Measurements from ENCODE around the gene IMPA2.
"Not testable (repeated sequence)": the region's sequence is repeated elsewhere in the genome, so short reads cannot be mapped to it uniquely, and the experiment has no call there.

IMPA2 gene

GRCh38 chr18:11943551-11943950 is 37.8 kb upstream of the IMPA2 start:
- Histone ChIP-seq H3K4me2 (ENCODE audit: low read length) (no peak overlapping the region), H2AFZ (ENCODE audit: low read depth, low read length) (no peak overlapping the region), H3K9me3 (ENCODE audit: insufficient read depth, low read length) (no peaks in the 10 kb centered on the region), H3K4me3 (ENCODE audit: low read length) (no peak overlapping the region), H3K79me2 (ENCODE audit: low read length) (no peaks in the 10 kb centered on the region), H3K27ac (ENCODE audit: low read length) (no peak overlapping the region), H3K36me3 (replicated peaks; ENCODE audit: low read depth, low read length) (no peaks in the 10 kb centered on the region), H3K9ac (ENCODE audit: low read length) (no peak overlapping the region), H3K27me3 (ENCODE audit: low read depth, low read length) (peaks cover 3% of the 10 kb centered on the region; the same call in 1 of the 2 replicates), H4K20me1 (ENCODE audit: insufficient read depth, low read length) (no peaks in the 10 kb centered on the region), H3K4me1 (ENCODE audit: low read length) (no peaks in the 10 kb centered on the region)
- TF ChIP-seq EZH2phosphoT487 (IDR thresholded peaks at IDR 0.05; ENCODE audit: low read depth) (no peak), CTCF (IDR thresholded peaks at IDR 0.05; ENCODE audit: low read depth, low read length) (no peak)

DNA sequence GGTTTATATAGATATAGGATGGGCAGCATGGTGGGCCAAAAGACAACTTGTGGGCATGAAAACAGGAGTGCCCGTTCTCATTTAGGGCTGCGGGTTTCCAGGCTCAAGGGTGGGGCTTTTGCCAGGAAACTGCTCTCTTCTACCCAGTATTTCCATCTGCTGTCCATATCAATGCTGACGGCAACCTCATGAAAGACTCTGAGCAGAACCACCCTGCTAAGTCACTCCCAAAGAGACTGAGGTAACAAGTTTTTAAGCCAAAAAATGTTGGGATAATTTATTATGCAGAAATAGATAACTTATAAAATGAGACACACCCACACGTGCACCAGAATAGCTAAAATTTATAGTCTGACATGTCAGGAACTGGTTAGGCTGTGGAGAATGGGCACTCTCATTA is 37.1 kb upstream of the IMPA2 start:
- H3K36me3 ChIP-seq (replicated peaks; ENCODE audit: low read depth, low read length) = no peaks in the 10 kb centered on the region
- no peaks in the 10 kb centered on the region for H4K20me1 ChIP-seq (ENCODE audit: insufficient read depth, low read length)
- H3K4me3 ChIP-seq (ENCODE audit: low read length) = no peak overlapping the region
- no peak overlapping the region for H2AFZ ChIP-seq (ENCODE audit: low read depth, low read length)
- no peaks in the 10 kb centered on the region for H3K79me2 ChIP-seq (ENCODE audit: low read length)
- no peak overlapping the region for H3K4me2 ChIP-seq (ENCODE audit: low read length)
- H3K4me1 ChIP-seq (ENCODE audit: low read length) = no peaks in the 10 kb centered on the region
- no peak for TF ChIP-seq CTCF (IDR thresholded peaks at IDR 0.05; ENCODE audit: low read depth, low read length)
- TF ChIP-seq EZH2phosphoT487 (IDR thresholded peaks at IDR 0.05; ENCODE audit: low read depth) = no peak
- no peak overlapping the region for H3K27ac ChIP-seq (ENCODE audit: low read length)
- no peak overlapping the region for H3K9ac ChIP-seq (ENCODE audit: low read length)
- peaks cover 3% of the 10 kb centered on the region; the same call in 1 of the 2 replicates for H3K27me3 ChIP-seq (ENCODE audit: low read depth, low read length)
- H3K9me3 ChIP-seq (ENCODE audit: insufficient read depth, low read length) = no peaks in the 10 kb centered on the region

GRCh38 chr18:11944786-11945185 is 36.5 kb upstream of the IMPA2 start:
- H3K27ac ChIP-seq (ENCODE audit: low read length) = no peak overlapping the region
- TF ChIP-seq EZH2phosphoT487 (IDR thresholded peaks at IDR 0.05; ENCODE audit: low read depth) (no peak), CTCF (IDR thresholded peaks at IDR 0.05; ENCODE audit: low read depth, low read length) (no peak)
- no peak overlapping the region for H2AFZ ChIP-seq (ENCODE audit: low read depth, low read length)
- no peaks in the 10 kb centered on the region for H3K9me3 ChIP-seq (ENCODE audit: insufficient read depth, low read length)
- peaks cover 3% of the 10 kb centered on the region; the same call in 1 of the 2 replicates for H3K27me3 ChIP-seq (ENCODE audit: low read depth, low read length)
- H3K4me2 ChIP-seq (ENCODE audit: low read length) = no peak overlapping the region
- H4K20me1 ChIP-seq (ENCODE audit: insufficient read depth, low read length) = no peaks in the 10 kb centered on the region
- H3K79me2 ChIP-seq (ENCODE audit: low read length) = no peaks in the 10 kb centered on the region
- no peak overlapping the region for H3K4me3 ChIP-seq (ENCODE audit: low read length)
- no peak overlapping the region for H3K9ac ChIP-seq (ENCODE audit: low read length)
- H3K36me3 ChIP-seq (replicated peaks; ENCODE audit: low read depth, low read length) = no peaks in the 10 kb centered on the region
- H3K4me1 ChIP-seq (ENCODE audit: low read length) = no peaks in the 10 kb centered on the region

DNA sequence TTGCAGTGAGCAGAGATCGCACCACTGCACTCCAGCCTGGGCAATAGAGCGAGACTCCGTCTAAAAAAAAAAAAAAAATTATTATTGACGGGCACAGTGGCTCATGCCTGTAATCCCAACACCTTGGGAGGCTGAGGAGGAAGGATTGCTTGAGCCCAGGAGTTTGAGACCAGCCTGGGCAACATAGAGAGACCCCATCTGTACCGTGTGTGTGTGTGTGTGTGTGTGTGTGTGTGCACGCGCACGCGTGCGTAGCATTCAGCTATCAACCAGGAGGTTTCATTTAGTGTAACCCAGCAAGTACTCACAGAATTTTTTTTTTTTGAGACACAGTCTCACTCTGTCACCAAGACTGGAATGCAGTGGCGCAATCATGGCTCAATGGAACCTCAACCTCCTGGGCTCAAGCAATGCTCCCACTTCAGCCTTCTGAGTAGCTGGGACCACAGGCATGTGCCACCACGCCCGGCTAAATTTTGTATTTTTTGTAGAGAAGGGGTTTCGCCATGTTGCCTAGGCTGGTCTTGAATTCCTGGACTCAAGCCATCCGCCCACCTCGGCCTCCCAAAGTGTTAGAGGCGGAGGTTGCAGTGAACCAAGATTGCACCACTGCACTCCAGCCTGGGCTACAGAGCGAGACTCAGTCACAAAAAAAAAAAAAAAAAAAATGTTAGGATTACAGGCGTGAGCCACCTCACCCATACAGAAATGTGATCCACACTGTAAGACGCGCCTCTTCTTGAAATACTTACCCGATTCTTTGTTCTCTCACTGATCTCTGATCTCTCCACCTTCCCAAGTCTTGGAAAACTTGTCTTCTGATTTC is 35.3 kb upstream of the IMPA2 start:
- not testable (repeated sequence) for H3K4me3 ChIP-seq (ENCODE audit: low read length); H3K36me3 ChIP-seq (replicated peaks; ENCODE audit: low read depth, low read length); H3K4me1 ChIP-seq (ENCODE audit: low read length); H4K20me1 ChIP-seq (ENCODE audit: insufficient read depth, low read length); H3K27me3 ChIP-seq (ENCODE audit: low read depth, low read length); H3K27ac ChIP-seq (ENCODE audit: low read length); H3K4me2 ChIP-seq (ENCODE audit: low read length); H2AFZ ChIP-seq (ENCODE audit: low read depth, low read length); H3K9ac ChIP-seq (ENCODE audit: low read length); H3K9me3 ChIP-seq (ENCODE audit: insufficient read depth, low read length); H3K79me2 ChIP-seq (ENCODE audit: low read length)

Data from OCI-LY3 (cell line).